ENCODE results near the gene SLC38A7.
"Not testable (repeated sequence)": the region's sequence is repeated elsewhere in the genome, so short reads cannot be mapped to it uniquely, and the experiment has no call there.

Gene SLC38A7

DNA sequence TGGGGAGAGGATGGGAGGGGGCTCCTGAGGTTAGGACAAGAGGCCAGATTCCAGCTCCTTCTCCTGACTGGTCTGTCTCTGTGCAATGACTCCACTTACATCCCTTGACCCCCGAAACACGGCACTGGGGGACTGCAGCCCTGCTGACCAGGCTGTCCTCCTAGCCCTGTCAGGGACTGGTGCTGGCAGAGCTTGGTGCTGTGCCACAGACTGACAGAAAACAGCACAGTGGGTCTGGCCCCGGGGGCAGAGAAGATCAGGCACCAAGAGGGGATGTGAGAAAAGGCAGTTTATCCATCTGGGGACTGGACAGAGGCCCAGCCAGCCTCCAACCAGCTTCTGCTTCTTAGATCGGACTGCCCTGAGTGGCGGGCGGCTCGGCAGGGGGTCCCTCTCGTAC lies 19.4 kb downstream of the SLC38A7 start:
- no peak for DNase-seq (ENCODE audit: low read depth)
- TF ChIP-seq, protein P1, sequence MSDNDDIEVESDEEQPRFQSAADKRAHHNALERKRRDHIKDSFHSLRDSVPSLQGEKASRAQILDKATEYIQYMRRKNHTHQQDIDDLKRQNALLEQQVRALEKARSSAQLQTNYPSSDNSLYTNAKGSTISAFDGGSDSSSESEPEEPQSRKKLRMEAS (IDR thresholded peaks at IDR 0.05; ENCODE audit: low read depth, low read length) = no peak
- TF ChIP-seq, protein P2, sequence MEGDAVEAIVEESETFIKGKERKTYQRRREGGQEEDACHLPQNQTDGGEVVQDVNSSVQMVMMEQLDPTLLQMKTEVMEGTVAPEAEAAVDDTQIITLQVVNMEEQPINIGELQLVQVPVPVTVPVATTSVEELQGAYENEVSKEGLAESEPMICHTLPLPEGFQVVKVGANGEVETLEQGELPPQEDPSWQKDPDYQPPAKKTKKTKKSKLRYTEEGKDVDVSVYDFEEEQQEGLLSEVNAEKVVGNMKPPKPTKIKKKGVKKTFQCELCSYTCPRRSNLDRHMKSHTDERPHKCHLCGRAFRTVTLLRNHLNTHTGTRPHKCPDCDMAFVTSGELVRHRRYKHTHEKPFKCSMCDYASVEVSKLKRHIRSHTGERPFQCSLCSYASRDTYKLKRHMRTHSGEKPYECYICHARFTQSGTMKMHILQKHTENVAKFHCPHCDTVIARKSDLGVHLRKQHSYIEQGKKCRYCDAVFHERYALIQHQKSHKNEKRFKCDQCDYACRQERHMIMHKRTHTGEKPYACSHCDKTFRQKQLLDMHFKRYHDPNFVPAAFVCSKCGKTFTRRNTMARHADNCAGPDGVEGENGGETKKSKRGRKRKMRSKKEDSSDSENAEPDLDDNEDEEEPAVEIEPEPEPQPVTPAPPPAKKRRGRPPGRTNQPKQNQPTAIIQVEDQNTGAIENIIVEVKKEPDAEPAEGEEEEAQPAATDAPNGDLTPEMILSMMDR (IDR thresholded peaks at IDR 0.05; ENCODE audit: low read depth, low read length) = no peak
- TF ChIP-seq MYC (IDR thresholded peaks at IDR 0.05; ENCODE audit: low read depth, low read length) (no peak), POLR2A (IDR thresholded peaks at IDR 0.05; ENCODE audit: extremely low read depth, insufficient read length) (no peak)
- no peak overlapping the region for H3K4me3 ChIP-seq (ENCODE audit: low read depth, low read length)

DNA sequence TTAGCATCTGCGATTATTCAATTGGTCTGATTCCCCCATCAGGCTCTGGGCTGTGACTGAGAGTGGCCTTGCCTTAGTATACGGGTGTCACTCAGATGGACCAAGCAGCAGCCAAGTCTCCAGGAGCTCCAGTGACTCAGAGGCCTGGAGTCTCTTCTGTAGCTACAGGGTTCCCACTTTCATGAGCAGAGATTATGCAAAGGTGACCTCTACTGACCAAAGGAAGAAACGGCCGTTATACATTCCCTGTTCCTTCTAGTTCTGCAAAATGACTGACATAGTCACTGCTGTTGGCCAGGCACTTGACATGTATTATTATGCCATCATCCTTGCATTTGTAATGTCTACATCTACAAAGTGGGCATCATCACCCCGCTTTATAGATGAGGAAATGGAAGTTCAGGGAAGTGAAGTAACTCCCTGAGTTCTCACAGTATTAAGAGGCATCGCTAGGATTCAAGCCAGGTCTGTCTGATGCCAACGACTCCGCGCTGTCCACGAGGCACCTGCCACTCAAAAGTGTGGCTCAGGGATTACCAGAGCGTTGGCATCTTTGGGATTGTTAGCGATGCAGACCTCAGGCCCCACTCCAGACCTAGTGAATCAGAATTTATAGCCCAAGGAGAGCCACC lies 23.3 kb downstream of the SLC38A7 start:
- TF ChIP-seq, protein P2 (IDR thresholded peaks at IDR 0.05; ENCODE audit: low read depth, low read length) = peak; percentile 81
- TF ChIP-seq, protein P1 (IDR thresholded peaks at IDR 0.05; ENCODE audit: low read depth, low read length) = no peak
- H3K4me3 ChIP-seq (ENCODE audit: low read depth, low read length) = no peak overlapping the region
- DNase-seq (ENCODE audit: low read depth) = peak; percentile 86

DNA sequence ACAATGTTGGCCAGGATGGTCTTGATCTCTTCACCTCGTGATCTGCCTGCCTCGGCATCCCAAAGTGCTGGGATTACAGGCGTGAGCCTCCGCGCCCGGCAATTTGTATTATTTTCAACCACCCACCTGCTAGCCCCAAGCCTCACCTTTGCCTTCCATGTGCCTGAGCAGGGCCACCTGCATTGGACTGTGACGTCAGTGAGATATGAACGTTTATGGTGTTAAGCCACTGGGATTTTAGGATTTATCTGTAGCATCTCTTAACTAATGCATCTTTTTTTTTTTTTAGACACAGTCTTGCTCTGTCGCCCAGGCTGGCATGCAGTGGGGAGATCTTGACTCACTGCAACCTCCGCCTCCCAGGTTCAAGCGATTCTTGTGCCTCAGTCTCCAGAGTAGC lies 24.7 kb downstream of the SLC38A7 start:
- not testable (repeated sequence) for H3K4me3 ChIP-seq (ENCODE audit: low read depth, low read length); DNase-seq (ENCODE audit: low read depth)

DNA sequence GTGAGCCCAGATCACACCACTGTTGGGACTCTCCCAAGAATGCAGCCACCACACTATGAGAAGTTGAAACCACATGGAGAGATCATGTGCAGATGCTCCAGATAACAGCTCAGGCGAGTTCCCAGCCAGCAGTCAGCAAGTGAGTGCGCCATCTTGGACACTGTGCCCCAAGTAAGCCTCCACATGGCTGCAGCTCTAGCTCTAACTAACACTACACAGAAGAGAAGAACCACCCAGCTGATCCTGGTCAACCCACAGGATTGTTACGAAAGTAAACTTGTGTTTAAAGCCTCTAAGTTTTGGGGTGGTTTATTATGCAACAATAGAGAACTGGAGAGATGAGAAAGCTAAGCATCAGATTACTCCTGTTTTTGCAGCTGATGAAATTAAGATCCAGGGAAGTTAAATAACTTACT lies 25.8 kb downstream of the SLC38A7 start:
- peak; percentile 20; the same call in 1 of the 2 replicates for TF ChIP-seq MYC (IDR thresholded peaks at IDR 0.05; ENCODE audit: low read depth, low read length)
- TF ChIP-seq, protein P1 (IDR thresholded peaks at IDR 0.05; ENCODE audit: low read depth, low read length) = no peak
- DNase-seq (ENCODE audit: low read depth) = peak; percentile 69
- no peak overlapping the region for H3K4me3 ChIP-seq (ENCODE audit: low read depth, low read length)

DNA sequence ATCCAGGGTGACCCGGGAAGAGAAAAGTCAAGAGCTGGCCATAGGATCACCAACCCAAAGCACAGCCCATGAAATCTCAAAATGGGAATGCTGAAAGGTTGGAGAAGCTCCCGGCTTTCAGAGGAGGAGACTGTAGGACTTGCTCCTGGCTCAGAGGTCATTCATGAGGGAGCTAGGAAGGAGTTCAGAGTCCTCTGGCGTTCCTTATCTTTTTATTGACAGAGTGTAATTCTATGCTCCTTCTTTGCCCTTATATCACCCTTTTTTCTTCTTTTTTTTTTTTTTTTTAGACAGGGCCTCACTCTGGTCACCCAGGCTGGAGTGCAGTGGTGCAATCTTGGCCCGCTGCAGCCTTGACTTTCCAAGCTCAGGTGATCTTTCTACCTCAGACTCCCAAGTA lies 27.7 kb downstream of the SLC38A7 start:
- no peak overlapping the region for H3K4me3 ChIP-seq (ENCODE audit: low read depth, low read length)
- TF ChIP-seq, protein P1 (IDR thresholded peaks at IDR 0.05; ENCODE audit: low read depth, low read length) = no peak
- TF ChIP-seq, protein P2 (IDR thresholded peaks at IDR 0.05; ENCODE audit: low read depth, low read length) = no peak
- TF ChIP-seq MYC (IDR thresholded peaks at IDR 0.05; ENCODE audit: low read depth, low read length) = no peak
- TF ChIP-seq POLR2A (IDR thresholded peaks at IDR 0.05; ENCODE audit: extremely low read depth, insufficient read length) = no peak
- no peak for DNase-seq (ENCODE audit: low read depth)

DNA sequence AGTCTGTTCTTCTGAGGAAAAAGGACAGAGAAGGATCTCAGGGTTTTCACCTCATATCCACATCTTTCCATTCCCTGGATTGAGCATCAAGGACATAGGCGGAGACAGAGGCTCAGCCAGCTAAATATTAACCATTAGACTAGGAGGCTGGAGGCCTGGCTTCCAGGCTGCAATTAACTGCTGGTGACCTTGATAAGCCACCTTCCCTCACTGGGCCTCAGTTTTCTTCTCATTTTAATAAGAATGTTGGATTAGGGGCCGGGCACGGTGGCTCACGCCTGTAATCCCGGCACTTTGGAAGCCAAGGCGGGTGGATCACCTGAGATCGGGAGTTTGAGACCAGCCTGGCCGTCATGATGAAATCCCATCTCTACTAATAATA lies 29.4 kb downstream of the SLC38A7 start:
- DNase-seq (ENCODE audit: low read depth) = no peak
- H3K4me3 ChIP-seq (ENCODE audit: low read depth, low read length) = no peak overlapping the region
- TF ChIP-seq MYC (IDR thresholded peaks at IDR 0.05; ENCODE audit: low read depth, low read length) (no peak), POLR2A (IDR thresholded peaks at IDR 0.05; ENCODE audit: extremely low read depth, insufficient read length) (no peak)
- TF ChIP-seq, protein P2 (IDR thresholded peaks at IDR 0.05; ENCODE audit: low read depth, low read length) = no peak
- TF ChIP-seq, protein P1 (IDR thresholded peaks at IDR 0.05; ENCODE audit: low read depth, low read length) = no peak
